ENCODE results near the gene PRDX4. TPM values are rescaled to one million over a fixed set of nuclear protein-coding genes. Genes with fewer than 3 reads are reported as not detected.
A peak's percentile ranks its signal among the peaks of the same experiment; 100 is the strongest.
"Not testable (repeated sequence)": the region's sequence is repeated elsewhere in the genome, so short reads cannot be mapped to it uniquely, and the experiment has no call there.

Gene PRDX4
- 10 to 100 TPM; 87.8 to 91.9 TPM for total RNA-seq
- long read RNA-seq, donor 1, transcript PRDX4-202 (7 exons, 1,005 nt) = major isoform, 28 of 32 reads
- long read RNA-seq, donor 1, partial matches to known transcripts = 3 of 32 reads
- long read RNA-seq, donor 1, other reads (novel, unspliced or antisense) = 1 of 32 reads
- long read RNA-seq, donor 2, transcript PRDX4-202 (7 exons, 1,005 nt) = major isoform, 150 of 153 reads
- long read RNA-seq, donor 2, partial matches to known transcripts = 0 of 153 reads
- long read RNA-seq, donor 2, other reads (novel, unspliced or antisense) = 3 of 153 reads

- DNase-seq (ENCODE audit: low spot score) = peak; percentile 96
- intact Hi-C loops (cut with DNase I) = no loop called here
Measured at GRCh38 chrX:23667239-23668177, at the start of gene PRDX4. Gene PRDX4, plus strand, starts transcription at chrX:23667493. Its CDS starts 78 bp downstream, at chrX:23667571.

- no peak for DNase-seq (ENCODE audit: low spot score)
- intact Hi-C loops (cut with DNase I) = no loop called here
Measured at GRCh38 chrX:23621621-23622265, 45.5 kb upstream of the PRDX4 start.

GRCh38 chrX:23623797-23624196 is 43.5 kb upstream of the PRDX4 start:
- DNase-seq (ENCODE audit: low spot score) = no peak
- intact Hi-C loops (cut with DNase I) = no loop called here

GRCh38 chrX:23626651-23627050 is 40.6 kb upstream of the PRDX4 start:
- DNase-seq (ENCODE audit: low spot score) = no peak
- intact Hi-C loops (cut with DNase I) = no loop called here

- no peak for DNase-seq (ENCODE audit: low spot score)
Measured at GRCh38 chrX:23628131-23628530, 39.2 kb upstream of the PRDX4 start.

GRCh38 chrX:23631136-23631535 is 36.2 kb upstream of the PRDX4 start:
- DNase-seq (ENCODE audit: low spot score) = no peak
- intact Hi-C loops (cut with DNase I) = no loop called here

More at GRCh38 chrX:23628131-23628530, 39.2 kb upstream of the PRDX4 start:
- intact Hi-C loops (cut with DNase I) = no loop called here

GRCh38 chrX:23633834-23634580 is 33.3 kb upstream of the PRDX4 start:
- DNase-seq (ENCODE audit: low spot score) = no peak
- intact Hi-C loops (cut with DNase I) = no loop called here

GRCh38 chrX:23637187-23637586 is 30.1 kb upstream of the PRDX4 start:
- no peak for DNase-seq (ENCODE audit: low spot score)
- intact Hi-C loops (cut with DNase I) = no loop called here

GRCh38 chrX:23643020-23643419 is 24.3 kb upstream of the PRDX4 start:
- intact Hi-C loops (cut with DNase I) = no loop called here
- DNase-seq (ENCODE audit: low spot score) = no peak

GRCh38 chrX:23644744-23645143 is 22.5 kb upstream of the PRDX4 start:
- intact Hi-C loops (cut with DNase I) = no loop called here
- DNase-seq (ENCODE audit: low spot score) = no peak

GRCh38 chrX:23656091-23656490 is 11.2 kb upstream of the PRDX4 start:
- intact Hi-C loops (cut with DNase I) = no loop called here
- no peak for DNase-seq (ENCODE audit: low spot score)

GRCh38 chrX:23656684-23657083 is 10.6 kb upstream of the PRDX4 start:
- intact Hi-C loops (cut with DNase I) = no loop called here
- no peak for DNase-seq (ENCODE audit: low spot score)

GRCh38 chrX:23659339-23659738 is 8.0 kb upstream of the PRDX4 start:
- intact Hi-C loops (cut with DNase I) = no loop called here
- no peak for DNase-seq (ENCODE audit: low spot score)

GRCh38 chrX:23660083-23660765 is 7.1 kb upstream of the PRDX4 start:
- intact Hi-C loops (cut with DNase I); DNase-seq (ENCODE audit: low spot score): not testable (repeated sequence)

GRCh38 chrX:23660766-23661132 is 6.5 kb upstream of the PRDX4 start:
- no peak for DNase-seq (ENCODE audit: low spot score)
- intact Hi-C loops (cut with DNase I) = no loop called here

GRCh38 chrX:23661671-23662070 is 5.6 kb upstream of the PRDX4 start:
- DNase-seq (ENCODE audit: low spot score) = no peak
- intact Hi-C loops (cut with DNase I) = no loop called here

- no peak for DNase-seq (ENCODE audit: low spot score)
- intact Hi-C loops (cut with DNase I) = no loop called here
Measured at GRCh38 chrX:23662187-23662586, 5.1 kb upstream of the PRDX4 start.

- no peak for DNase-seq (ENCODE audit: low spot score)
- intact Hi-C loops (cut with DNase I) = no loop called here
Measured at GRCh38 chrX:23662853-23663252, 4.4 kb upstream of the PRDX4 start.

GRCh38 chrX:23664496-23664895 is 2.8 kb upstream of the PRDX4 start:
- DNase-seq (ENCODE audit: low spot score) = no peak
- intact Hi-C loops (cut with DNase I) = no loop called here

Measured in posterior vena cava (tissue), 2 donors.